ENCODE measurements around the gene IQCE.
A peak's percentile ranks its signal among the peaks of the same experiment; 100 is the strongest.

Gene IQCE

GRCh38 chr7:2645274-2645868 is 86.6 kb downstream of the IQCE start:
- peak; percentile 60 for DNase-seq

GRCh38 chr7:2646336-2646679 is 87.5 kb downstream of the IQCE start:
- H3K4me1 Mint-ChIP-seq (ENCODE audit: low read depth): peaks cover 16% of the 10 kb centered on the region
- H3K27me3 Mint-ChIP-seq: no peaks in the 10 kb centered on the region
- no peak overlapping the region for H3K27ac Mint-ChIP-seq
- H3K9me3 Mint-ChIP-seq: no peaks in the 10 kb centered on the region
- no peaks in the 10 kb centered on the region for H3K36me3 Mint-ChIP-seq (ENCODE audit: low read depth)
- no peak overlapping the region for H3K4me3 Mint-ChIP-seq
- DNase-seq: no peak

More at GRCh38 chr7:2645274-2645868, 86.6 kb downstream of the IQCE start:
- Mint-ChIP-seq H3K27ac (peak overlapping the region; percentile 84), H3K4me1 (ENCODE audit: low read depth) (peaks cover 16% of the 10 kb centered on the region), H3K36me3 (ENCODE audit: low read depth) (no peaks in the 10 kb centered on the region), H3K4me3 (peak overlapping the region; percentile 62), H3K9me3 (no peaks in the 10 kb centered on the region), H3K27me3 (no peaks in the 10 kb centered on the region)

GRCh38 chr7:2646680-2647571 is 88.1 kb downstream of the IQCE start:
- H3K27ac Mint-ChIP-seq: no peak overlapping the region
- peaks cover 16% of the 10 kb centered on the region for H3K4me1 Mint-ChIP-seq (ENCODE audit: low read depth)
- H3K4me3 Mint-ChIP-seq: no peak overlapping the region
- no peaks in the 10 kb centered on the region for H3K27me3 Mint-ChIP-seq
- H3K36me3 Mint-ChIP-seq (ENCODE audit: low read depth): no peaks in the 10 kb centered on the region
- no peaks in the 10 kb centered on the region for H3K9me3 Mint-ChIP-seq
- DNase-seq: no peak

GRCh38 chr7:2647594-2648172 is 88.9 kb downstream of the IQCE start:
- Mint-ChIP-seq H3K4me3 (no peak overlapping the region), H3K36me3 (ENCODE audit: low read depth) (no peaks in the 10 kb centered on the region), H3K4me1 (ENCODE audit: low read depth) (peaks cover 16% of the 10 kb centered on the region), H3K9me3 (no peaks in the 10 kb centered on the region), H3K27me3 (no peaks in the 10 kb centered on the region), H3K27ac (no peak overlapping the region)
- DNase-seq: no peak

DNA sequence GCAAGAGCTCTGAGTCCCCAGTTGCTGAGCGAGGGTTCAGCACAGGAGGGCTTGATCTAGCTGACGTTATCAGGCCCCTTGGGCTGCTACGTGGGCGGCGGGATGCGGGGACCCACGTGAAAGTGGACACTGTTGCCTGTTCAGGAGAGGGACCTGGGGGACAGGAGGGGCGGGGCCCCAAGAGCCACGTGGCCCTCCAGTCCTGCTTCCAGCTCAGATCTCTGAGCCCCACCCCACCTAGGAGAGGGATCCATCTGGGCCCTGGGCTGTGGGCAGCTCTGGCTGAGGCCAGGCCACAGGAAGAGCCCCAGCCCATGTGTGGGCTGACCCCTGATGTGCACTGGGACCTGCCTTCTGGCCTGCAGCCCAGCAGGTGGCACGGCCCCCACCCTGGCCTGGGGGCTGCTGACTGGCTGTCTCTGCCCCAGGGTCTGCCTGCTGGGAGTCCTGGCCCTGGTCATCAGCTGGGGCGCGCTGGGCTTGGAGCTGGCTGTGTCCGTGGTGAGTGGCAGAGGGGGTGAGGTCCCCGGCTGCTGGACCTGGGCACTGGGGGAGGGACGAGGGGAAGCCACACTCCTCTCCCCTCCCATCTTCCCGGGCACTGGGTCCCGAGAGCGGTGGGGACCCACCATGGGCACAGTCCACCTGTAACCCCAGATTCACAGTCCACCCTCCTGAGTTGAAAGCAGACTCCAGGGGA is 90.5 kb downstream of the IQCE start:
- peaks cover 15% of the 10 kb centered on the region for H3K4me1 Mint-ChIP-seq (ENCODE audit: low read depth)
- DNase-seq: no peak
- H3K4me3 Mint-ChIP-seq: no peak overlapping the region
- H3K27me3 Mint-ChIP-seq: no peaks in the 10 kb centered on the region
- H3K27ac Mint-ChIP-seq: no peak overlapping the region
- H3K36me3 Mint-ChIP-seq (ENCODE audit: low read depth): no peaks in the 10 kb centered on the region
- no peaks in the 10 kb centered on the region for H3K9me3 Mint-ChIP-seq

GRCh38 chr7:2649991-2650390 is 91.2 kb downstream of the IQCE start:
- no peak for DNase-seq
- peak overlapping the region; percentile 33 for H3K27ac Mint-ChIP-seq
- H3K9me3 Mint-ChIP-seq: no peaks in the 10 kb centered on the region
- no peaks in the 10 kb centered on the region for H3K27me3 Mint-ChIP-seq
- H3K4me1 Mint-ChIP-seq (ENCODE audit: low read depth): peaks cover 8% of the 10 kb centered on the region
- H3K36me3 Mint-ChIP-seq (ENCODE audit: low read depth): no peaks in the 10 kb centered on the region
- no peak overlapping the region for H3K4me3 Mint-ChIP-seq

DNA sequence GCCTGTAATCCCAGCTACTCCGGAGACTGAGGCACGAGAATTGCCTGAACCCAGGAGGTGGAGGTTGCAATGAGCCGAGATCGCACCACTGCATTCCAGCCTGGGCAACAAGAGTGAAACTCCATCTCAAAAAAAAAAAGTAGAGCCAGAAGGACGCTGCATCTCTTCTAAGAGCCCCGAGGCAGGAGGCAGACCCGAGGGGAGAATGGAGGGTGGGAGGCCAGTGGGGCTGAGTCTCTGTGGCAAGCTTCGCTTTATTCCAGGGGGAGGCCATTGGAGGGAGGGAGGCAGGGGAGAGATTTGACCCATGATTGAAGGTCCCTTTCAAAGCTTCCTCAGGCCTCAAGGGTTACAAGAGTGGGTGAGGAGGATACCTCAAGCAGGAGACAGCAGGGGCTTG is 91.7 kb downstream of the IQCE start:
- no peaks in the 10 kb centered on the region for H3K36me3 Mint-ChIP-seq (ENCODE audit: low read depth)
- H3K27ac Mint-ChIP-seq: peak overlapping the region; percentile 33
- peaks cover 3% of the 10 kb centered on the region for H3K4me1 Mint-ChIP-seq (ENCODE audit: low read depth)

DNA sequence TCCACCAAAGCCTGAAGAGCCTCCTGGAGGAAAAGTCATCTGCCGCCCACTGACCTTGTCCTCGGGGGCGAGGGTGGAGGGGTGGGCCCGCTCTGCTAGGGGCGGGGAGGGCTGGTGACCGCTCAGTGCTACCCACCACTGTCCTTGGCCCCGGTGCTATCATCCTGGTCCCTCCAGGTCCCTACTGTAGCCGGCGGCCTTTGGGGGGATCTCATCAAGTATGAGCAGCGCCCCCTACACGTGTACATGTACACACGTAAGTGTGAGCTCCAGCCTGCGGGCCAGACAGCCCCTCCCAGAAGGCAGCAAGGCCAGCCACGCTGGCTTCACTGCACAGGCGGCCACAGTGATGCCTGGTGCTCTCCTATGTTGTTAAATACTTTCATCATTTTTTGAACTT is 92.6 kb downstream of the IQCE start:
- no peak overlapping the region for H3K4me3 Mint-ChIP-seq
- H3K9me3 Mint-ChIP-seq: no peaks in the 10 kb centered on the region
- H3K27me3 Mint-ChIP-seq: no peaks in the 10 kb centered on the region
- H3K4me1 Mint-ChIP-seq (ENCODE audit: low read depth): no peaks in the 10 kb centered on the region
- no peaks in the 10 kb centered on the region for H3K36me3 Mint-ChIP-seq (ENCODE audit: low read depth)
- DNase-seq: no peak
- no peak overlapping the region for H3K27ac Mint-ChIP-seq

More for the DNA sequence above, 91.7 kb downstream of the IQCE start:
- no peak for DNase-seq
- Mint-ChIP-seq H3K27me3 (no peaks in the 10 kb centered on the region), H3K9me3 (no peaks in the 10 kb centered on the region), H3K4me3 (no peak overlapping the region)

GRCh38 chr7:2651847-2652735 is 93.3 kb downstream of the IQCE start:
- Mint-ChIP-seq H3K9me3 (no peaks in the 10 kb centered on the region), H3K27me3 (no peaks in the 10 kb centered on the region), H3K36me3 (ENCODE audit: low read depth) (no peaks in the 10 kb centered on the region), H3K4me3 (no peak overlapping the region), H3K27ac (no peak overlapping the region), H3K4me1 (ENCODE audit: low read depth) (no peaks in the 10 kb centered on the region)
- DNase-seq: no peak

GRCh38 chr7:2652736-2653060 is 93.9 kb downstream of the IQCE start:
- no peaks in the 10 kb centered on the region for H3K27me3 Mint-ChIP-seq
- no peaks in the 10 kb centered on the region for H3K4me1 Mint-ChIP-seq (ENCODE audit: low read depth)
- H3K9me3 Mint-ChIP-seq: no peaks in the 10 kb centered on the region
- no peaks in the 10 kb centered on the region for H3K36me3 Mint-ChIP-seq (ENCODE audit: low read depth)
- H3K4me3 Mint-ChIP-seq: no peak overlapping the region
- no peak overlapping the region for H3K27ac Mint-ChIP-seq
- no peak for DNase-seq

DNA sequence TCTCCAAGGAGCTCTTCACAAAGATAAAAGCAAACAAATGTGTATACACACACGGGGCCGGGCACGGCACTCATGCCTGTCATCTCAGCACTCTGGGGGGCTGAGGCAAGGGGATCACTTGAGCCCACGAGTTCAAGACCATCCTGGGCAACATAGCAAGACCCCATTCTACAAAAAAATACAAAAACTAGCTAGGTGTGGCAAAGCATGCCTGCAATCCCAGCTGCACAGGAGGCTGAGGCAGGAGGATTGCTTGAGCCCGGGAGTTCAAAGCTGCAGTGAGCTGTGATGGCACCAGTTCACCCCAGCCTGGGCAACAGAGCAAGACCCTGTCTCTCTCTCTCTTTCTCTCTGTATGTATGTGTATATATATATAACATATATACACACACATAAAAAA is 95.3 kb downstream of the IQCE start:
- no peak overlapping the region for H3K4me3 Mint-ChIP-seq
- no peaks in the 10 kb centered on the region for H3K27me3 Mint-ChIP-seq
- H3K9me3 Mint-ChIP-seq: no peaks in the 10 kb centered on the region
- no peak overlapping the region for H3K27ac Mint-ChIP-seq
- peaks cover 2% of the 10 kb centered on the region for H3K36me3 Mint-ChIP-seq (ENCODE audit: low read depth)
- H3K4me1 Mint-ChIP-seq (ENCODE audit: low read depth): no peaks in the 10 kb centered on the region
- DNase-seq: no peak

DNA sequence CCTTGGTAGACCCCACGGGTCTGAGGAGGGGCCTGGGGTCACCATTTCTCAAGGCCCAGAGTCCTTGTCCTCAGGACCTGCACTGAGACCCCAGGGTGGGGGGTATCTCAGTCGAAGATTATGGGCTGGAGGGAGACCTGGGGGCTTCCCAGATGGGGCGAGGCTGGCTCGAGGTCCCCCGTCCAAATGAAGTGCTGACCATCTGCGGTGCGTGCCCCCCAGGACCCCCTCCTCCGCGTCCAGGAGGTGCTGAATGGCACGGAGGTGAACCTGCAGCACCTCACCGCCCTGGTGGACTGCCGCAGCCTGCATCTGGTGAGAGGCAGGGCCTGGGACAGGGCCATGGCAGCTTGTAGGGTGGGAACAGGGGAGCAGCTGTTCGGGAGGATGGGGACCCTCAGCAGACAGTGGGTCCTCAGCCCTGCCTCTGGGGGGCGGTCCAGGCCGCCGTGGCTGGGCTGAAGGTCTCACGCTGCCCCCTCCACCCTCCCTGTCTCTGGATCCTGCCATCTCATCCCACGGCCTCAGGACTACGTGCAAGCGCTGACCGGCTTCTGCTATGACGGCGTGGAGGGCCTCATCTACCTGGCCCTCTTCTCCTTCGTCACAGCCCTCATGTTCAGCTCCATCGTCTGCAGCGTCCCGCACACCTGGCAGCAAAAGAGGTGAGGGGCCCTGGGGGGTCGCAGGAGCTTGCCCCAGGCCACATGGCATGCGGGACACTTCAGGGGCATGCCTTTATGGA is 97.3 kb downstream of the IQCE start:
- H3K27me3 Mint-ChIP-seq: no peaks in the 10 kb centered on the region
- no peaks in the 10 kb centered on the region for H3K9me3 Mint-ChIP-seq
- peaks cover 2% of the 10 kb centered on the region for H3K36me3 Mint-ChIP-seq (ENCODE audit: low read depth)
- H3K27ac Mint-ChIP-seq: no peak overlapping the region
- no peaks in the 10 kb centered on the region for H3K4me1 Mint-ChIP-seq (ENCODE audit: low read depth)
- H3K4me3 Mint-ChIP-seq: no peak overlapping the region
- no peak for DNase-seq

- Mint-ChIP-seq H3K27me3 (no peaks in the 10 kb centered on the region), H3K4me3 (no peak overlapping the region), H3K27ac (no peak overlapping the region), H3K36me3 (ENCODE audit: low read depth) (peaks cover 2% of the 10 kb centered on the region), H3K9me3 (no peaks in the 10 kb centered on the region), H3K4me1 (ENCODE audit: low read depth) (no peaks in the 10 kb centered on the region)
- DNase-seq: no peak
Measured at GRCh38 chr7:2657208-2657607, 98.4 kb downstream of the IQCE start.
